Loucy (cell line): ENCODE data around the gene ASPSCR1.

Experiments
- H2AFZ ChIP-seq: fragments of 200-600 bp; sonication (generic); 2 replicates; pipeline ENCODE4 v1.6.0; 2016; ENCODE audit warnings: antibody characterized with exemption, mild to moderate bottlenecking, low read length, moderate library complexity
- H3F3A ChIP-seq: fragments of 200-600 bp; 2 replicates; pipeline ENCODE4 v1.6.0; 2016; ENCODE audit warnings: antibody characterized with exemption, low read depth, mild to moderate bottlenecking
- H3K27me3 ChIP-seq: fragments of 200-600 bp; sonication (generic); 2 replicates; pipeline ENCODE4 v1.6.1; 2014; ENCODE audit warnings: low read length, mild to moderate bottlenecking; ENCODE audit not compliant: insufficient read depth, poor library complexity, severe bottlenecking
- H3K36me3 ChIP-seq: fragments of 200-600 bp; sonication (generic); 2 replicates; pipeline ENCODE4 v1.6.1; 2016; ENCODE audit warnings: low read length; ENCODE audit not compliant: insufficient read depth
- H3K4me1 ChIP-seq: fragments of 200-600 bp; sonication (generic); 2 replicates; pipeline ENCODE4 v1.5.1; 2014; ENCODE audit warnings: low read length, mild to moderate bottlenecking; ENCODE audit not compliant: insufficient read depth, poor library complexity, severe bottlenecking
- H3K4me2 ChIP-seq: fragments of 200-600 bp; sonication (generic); 2 replicates; pipeline ENCODE4 v1.6.0; 2014; ENCODE audit warnings: antibody characterized with exemption, low read length, low read depth, mild to moderate bottlenecking; ENCODE audit not compliant: poor library complexity, severe bottlenecking
- H3K4me3 ChIP-seq: fragments of 200-600 bp; sonication (generic); 2 replicates; pipeline ENCODE4 v1.5.1; 2014; ENCODE audit warnings: low read length, mild to moderate bottlenecking, mixed read lengths; ENCODE audit not compliant: poor library complexity, severe bottlenecking
- H3K79me2 ChIP-seq: fragments of 200-600 bp; sonication (generic); 2 replicates; pipeline ENCODE4 v1.6.1; 2014; ENCODE audit warnings: low read length; ENCODE audit not compliant: insufficient read depth
- H3K9ac ChIP-seq: fragments of 200-600 bp; sonication (generic); 2 replicates; pipeline ENCODE4 v1.6.0; 2014; ENCODE audit warnings: mild to moderate bottlenecking, low read depth, low read length, moderate library complexity; ENCODE audit not compliant: poor library complexity, severe bottlenecking
- H3K9me2 ChIP-seq: fragments of 200-600 bp; sonication (generic); replicated peaks from 2 replicates; pipeline ENCODE4 v1.6.1; 2016; ENCODE audit warnings: low read depth, low read length, mixed read lengths
- H3K9me3 ChIP-seq: fragments of 200-600 bp; sonication (generic); 2 replicates; pipeline ENCODE4 v1.6.1; 2014; ENCODE audit warnings: mild to moderate bottlenecking, antibody characterized with exemption, low read length, low read depth; ENCODE audit not compliant: insufficient read depth
- H4K20me1 ChIP-seq: fragments of 200-600 bp; sonication (generic); 2 replicates; pipeline ENCODE4 v1.6.0; 2014; ENCODE audit warnings: antibody characterized with exemption, low read length, mild to moderate bottlenecking; ENCODE audit not compliant: insufficient read depth, poor library complexity, severe bottlenecking
- CTCF ChIP-seq: fragments of 200-600 bp; sonication (generic); conservative IDR thresholded peaks from 2 replicates; pipeline ENCODE4 v1.5.1; 2014; ENCODE audit warnings: mild to moderate bottlenecking, antibody characterized with exemption, low read length
- EZH2phosphoT487 ChIP-seq: fragments of 200-600 bp; IDR thresholded peaks from 2 replicates; pipeline ENCODE4 v1.6.1; 2018; ENCODE audit warnings: antibody characterized with exemption, mild to moderate bottlenecking, moderate library complexity, borderline replicate concordance

ASPSCR1 gene

GRCh38 chr17:82024859-82025258, 47.4 kb downstream of the ASPSCR1 start:
- Histone ChIP-seq H3K79me2 (peaks cover 22% of the 10 kb centered on the region; the same call in 1 of the 2 replicates), H3K9ac (peak overlapping the region; percentile 73), H3K27me3 (no peaks in the 10 kb centered on the region), H3K4me3 (peak overlapping the region; percentile 89), H2AFZ (no peak overlapping the region), H3F3A (no peaks in the 10 kb centered on the region), H3K4me1 (peaks cover 33% of the 10 kb centered on the region), H3K9me3 (no peaks in the 10 kb centered on the region), H3K4me2 (peak overlapping the region; percentile 94), H3K36me3 (no peaks in the 10 kb centered on the region), H4K20me1 (peaks cover 18% of the 10 kb centered on the region), H3K9me2 (no peaks in the 10 kb centered on the region)
- TF ChIP-seq CTCF (no peak), EZH2phosphoT487 (no peak)

GRCh38 chr17:82025401-82026107, 48.1 kb downstream of the ASPSCR1 start:
- peaks cover 13% of the 10 kb centered on the region for H4K20me1 ChIP-seq
- no peaks in the 10 kb centered on the region for H3K36me3 ChIP-seq
- no peaks in the 10 kb centered on the region for H3F3A ChIP-seq
- no peaks in the 10 kb centered on the region for H3K27me3 ChIP-seq
- TF ChIP-seq CTCF (no peak), EZH2phosphoT487 (no peak)
- peaks cover 22% of the 10 kb centered on the region; the same call in 1 of the 2 replicates for H3K79me2 ChIP-seq
- no peak overlapping the region for H2AFZ ChIP-seq
- no peaks in the 10 kb centered on the region for H3K9me2 ChIP-seq
- no peak overlapping the region for H3K4me3 ChIP-seq
- no peak overlapping the region for H3K4me2 ChIP-seq
- peaks cover 33% of the 10 kb centered on the region for H3K4me1 ChIP-seq
- H3K9me3 ChIP-seq = no peaks in the 10 kb centered on the region
- no peak overlapping the region for H3K9ac ChIP-seq

- Histone ChIP-seq H3K4me2 (no peak overlapping the region), H3K36me3 (no peaks in the 10 kb centered on the region), H4K20me1 (no peaks in the 10 kb centered on the region), H3K9me2 (no peaks in the 10 kb centered on the region), H3K4me3 (no peak overlapping the region), H3K9me3 (no peaks in the 10 kb centered on the region), H3K9ac (no peak overlapping the region), H3K27me3 (no peaks in the 10 kb centered on the region), H3F3A (no peaks in the 10 kb centered on the region), H3K79me2 (peaks cover 9% of the 10 kb centered on the region; the same call in 1 of the 2 replicates), H3K4me1 (peaks cover 23% of the 10 kb centered on the region), H2AFZ (no peak overlapping the region)
- TF ChIP-seq CTCF (no peak), EZH2phosphoT487 (no peak)
Measured at GRCh38 chr17:82028246-82028645, 50.8 kb downstream of the ASPSCR1 start.
